ENCODE measurements around the gene NUDCD3.

- TF ChIP-seq CTCF (conservative IDR thresholded peaks at IDR 0.05; ENCODE audit: low read depth in 2 of 2): no peak
- no peak for TF ChIP-seq REST (IDR thresholded peaks at IDR 0.05; ENCODE audit: unreplicated experiment)
- TF ChIP-seq NANOG (IDR thresholded peaks at IDR 0.05; ENCODE audit: borderline replicate concordance): no peak
- TF ChIP-seq EZH2phosphoT487 (IDR thresholded peaks at IDR 0.05; ENCODE audit: unreplicated experiment): no peak
- no peak for TF ChIP-seq POLR2AphosphoS5 (IDR thresholded peaks at IDR 0.05; ENCODE audit: low read depth)
These were observed 39.3 kb downstream of the NUDCD3 start for GRCh38 chr7:44451123-44451522.
